ENCODE data around the gene SMYD3.

GRCh38 chr1:246537887-246538286 is 30.8 kb upstream of the SMYD3 start:
- TF ChIP-seq CTCF (IDR thresholded peaks at IDR 0.05) (no peak), POLR2A (IDR thresholded peaks at IDR 0.05) (no peak)
